Right kidney (tissue), 1 donor: ENCODE data around the gene ZFP92.

Source experiments
- DNase-seq: peaks from one replicate; pipeline ENCODE4 v3.0.0-alpha.2; 2016

The ZFP92 gene

GRCh38 chrX:153440556-153441135 is 29.4 kb downstream of the ZFP92 start:
- DNase-seq, result no peak

GRCh38 chrX:153441296-153441695 is 30.0 kb downstream of the ZFP92 start:
- DNase-seq, result no peak

- no peak for DNase-seq
These were observed 30.7 kb downstream of the ZFP92 start for GRCh38 chrX:153441981-153442380.

- no peak for DNase-seq
These were observed 31.2 kb downstream of the ZFP92 start for GRCh38 chrX:153442463-153442862.

GRCh38 chrX:153443476-153444332 is 32.4 kb downstream of the ZFP92 start:
- no peak for DNase-seq

GRCh38 chrX:153444333-153445011 is 33.2 kb downstream of the ZFP92 start:
- no peak for DNase-seq

- no peak for DNase-seq
These were observed 34.0 kb downstream of the ZFP92 start for GRCh38 chrX:153445106-153445855.

GRCh38 chrX:153445856-153446635 is 34.8 kb downstream of the ZFP92 start, which contains the start of gene TREX2:
Gene TREX2 (minus strand): TSS chrX:153446056. CDS start chrX:153445430, 626 bp downstream.
- no peak for DNase-seq

GRCh38 chrX:153446636-153446936 is 35.3 kb downstream of the ZFP92 start:
- no peak for DNase-seq

- DNase-seq, result no peak
These were observed 35.8 kb downstream of the ZFP92 start for GRCh38 chrX:153446950-153447580.

- no peak for DNase-seq
These were observed 36.3 kb downstream of the ZFP92 start for GRCh38 chrX:153447581-153447960.

- no peak for DNase-seq
These were observed 37.5 kb downstream of the ZFP92 start for GRCh38 chrX:153448556-153449367.

- DNase-seq, result no peak
These were observed 38.3 kb downstream of the ZFP92 start for GRCh38 chrX:153449368-153450113.

GRCh38 chrX:153450114-153450948 is 39.1 kb downstream of the ZFP92 start:
- no peak for DNase-seq

- DNase-seq, result no peak
These were observed 39.6 kb downstream of the ZFP92 start for GRCh38 chrX:153450949-153451277.

- DNase-seq, result no peak
These were observed 43.8 kb downstream of the ZFP92 start for GRCh38 chrX:153454901-153455550.

GRCh38 chrX:153455571-153455970 is 44.3 kb downstream of the ZFP92 start:
- no peak for DNase-seq

- DNase-seq, result no peak
These were observed 44.9 kb downstream of the ZFP92 start for GRCh38 chrX:153456161-153456560.
